NCI-H526 treated with DMSO at 0.1 percent for 48 hours (cell line): ENCODE data around the gene NSUN2.
"Not testable (repeated sequence)": the region's sequence is repeated elsewhere in the genome, so short reads cannot be mapped to it uniquely, and the experiment has no call there.

Source experiments
- DNase-seq: peaks from one replicate; lab custom pipeline; 2025; lab: John Stamatoyannopoulos, UW

The NSUN2 gene

DNA sequence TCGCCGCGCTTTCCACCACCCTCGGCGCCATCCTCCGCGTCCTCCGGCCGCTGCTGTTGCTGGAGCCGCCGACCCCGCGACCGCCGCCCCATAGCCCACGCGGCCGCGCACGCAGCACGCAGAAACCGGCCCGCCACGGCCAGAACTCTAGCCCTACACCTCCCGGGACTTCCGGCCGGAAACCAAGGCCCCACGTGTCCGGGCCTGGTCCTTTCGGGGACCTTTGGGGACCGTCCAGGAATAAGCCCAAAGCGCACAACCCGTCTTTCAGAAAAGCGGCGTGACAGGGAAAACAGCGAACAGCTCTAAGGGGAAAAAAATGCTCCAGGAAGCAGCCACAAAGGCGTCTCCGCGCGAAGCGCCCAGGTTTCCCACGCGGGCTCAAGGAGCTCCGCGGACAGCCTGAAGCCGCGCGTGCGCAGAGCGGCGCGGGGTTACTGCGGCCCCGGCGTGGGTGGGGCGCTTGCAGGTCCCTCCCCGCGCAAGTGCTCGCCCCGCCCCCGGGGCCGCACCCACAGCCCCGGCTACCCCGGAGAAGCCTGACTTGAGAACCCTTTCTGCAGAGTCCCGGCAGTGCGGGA, at the start of gene NSUN2, which contains the start of gene SRD5A1:
Gene NSUN2 (minus strand): TSS at position 157 of the 581 bp plus-strand sequence. CDS start 65 bp downstream, at position 92.
Gene SRD5A1 (plus strand): TSS at position 553 of the 581 bp plus-strand sequence. CDS start 137 bp downstream, outside the sequence.
- peak; percentile 87 for DNase-seq

DNA sequence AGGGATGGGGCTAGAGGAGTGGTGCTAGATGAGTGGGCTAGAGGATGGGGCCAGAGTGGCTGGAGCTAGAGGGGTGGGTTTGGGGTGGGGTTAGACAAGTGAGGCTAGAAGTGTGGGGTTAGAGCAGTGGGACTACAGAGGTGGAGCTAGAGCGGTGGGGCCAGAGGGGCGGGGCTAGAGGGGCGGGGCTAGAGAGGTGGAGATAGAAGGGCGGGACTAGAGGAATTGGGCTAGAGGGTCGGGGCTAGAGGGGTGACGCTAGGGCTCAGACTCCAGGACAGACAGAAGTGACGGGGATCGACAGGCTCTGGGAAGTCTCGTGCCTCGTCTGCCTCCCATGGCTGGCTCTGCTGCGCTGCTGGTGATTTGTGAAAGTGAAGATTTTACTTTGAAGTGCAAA, 49.4 kb upstream of the NSUN2 start:
- DNase-seq: no peak

DNA sequence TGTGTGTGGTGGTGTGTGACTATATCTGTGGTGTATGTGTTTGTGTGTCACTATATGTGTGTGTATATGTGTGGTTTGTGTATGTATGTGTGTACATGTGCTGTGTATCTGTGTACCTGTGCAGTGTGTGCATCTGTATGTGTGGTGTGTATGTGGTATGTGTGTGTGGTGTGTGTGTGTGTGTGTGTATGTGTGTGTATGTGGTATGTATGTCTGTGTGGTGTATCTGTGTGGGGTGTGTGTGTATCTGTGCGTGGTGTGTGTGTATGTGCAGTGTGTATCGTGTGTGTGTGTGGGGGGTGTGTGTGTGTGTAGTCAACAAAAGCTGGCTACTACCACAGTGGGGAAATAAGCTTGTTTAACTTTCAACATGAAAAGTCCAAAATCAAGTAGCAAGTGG, 48.8 kb upstream of the NSUN2 start:
- no peak for DNase-seq

DNA sequence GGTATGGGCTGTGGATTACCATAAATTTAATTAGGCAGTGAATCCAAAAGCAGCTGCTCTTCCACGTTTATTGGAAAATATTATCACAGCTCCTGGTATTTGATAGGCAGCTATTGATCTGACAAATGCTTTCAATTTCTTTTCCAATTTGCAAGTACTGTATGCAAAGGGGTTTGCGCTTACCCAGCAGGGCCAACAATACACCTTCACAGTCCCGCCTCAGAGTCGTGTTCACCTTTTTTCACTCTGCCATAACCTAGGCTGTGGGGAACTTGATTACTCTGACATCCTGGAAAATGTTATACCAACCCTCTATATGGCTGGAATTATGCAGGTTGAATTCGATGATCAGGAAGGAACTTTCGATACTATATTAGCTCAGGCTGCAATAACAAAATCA, 48.1 kb upstream of the NSUN2 start:
- no peak for DNase-seq

DNA sequence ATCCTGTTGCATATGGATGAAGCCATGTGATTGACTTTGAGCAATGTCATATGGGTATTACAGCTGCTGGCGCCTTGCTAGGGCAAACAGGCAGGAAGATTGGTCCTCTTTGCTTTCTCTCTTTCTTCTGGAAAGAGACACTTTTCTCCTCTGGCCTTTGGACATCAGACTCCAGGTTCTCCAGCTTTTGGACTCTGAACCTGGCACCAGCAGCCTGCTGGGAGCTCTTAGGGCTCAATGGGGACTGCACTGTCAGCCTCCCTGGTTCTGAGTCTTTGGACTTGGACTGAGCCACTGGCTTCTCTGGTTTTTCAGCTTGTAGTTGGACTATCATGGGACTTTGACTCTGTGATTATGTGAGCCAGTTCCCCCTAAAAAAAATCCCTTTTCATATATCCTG, 45.5 kb upstream of the NSUN2 start:
- no peak for DNase-seq

DNA sequence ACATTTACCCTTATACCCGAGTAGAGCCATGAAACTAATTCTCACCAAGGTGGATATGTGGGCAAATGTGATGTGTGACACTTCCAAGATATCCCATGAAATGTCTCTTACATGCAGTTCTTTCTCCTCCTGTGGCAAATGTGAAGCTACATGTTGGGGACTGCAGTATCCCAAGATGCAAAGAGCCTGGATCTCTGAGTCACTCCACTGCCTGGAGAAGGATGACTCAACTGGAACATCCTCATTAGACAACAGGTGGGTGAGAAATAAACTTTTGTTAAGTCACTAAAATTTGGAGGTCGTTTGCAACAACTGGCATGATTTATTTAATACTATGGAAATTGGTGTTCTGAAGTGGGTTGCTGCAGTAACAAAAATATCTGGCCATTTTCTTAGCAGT, 43.9 kb upstream of the NSUN2 start:
- DNase-seq: no peak

DNA sequence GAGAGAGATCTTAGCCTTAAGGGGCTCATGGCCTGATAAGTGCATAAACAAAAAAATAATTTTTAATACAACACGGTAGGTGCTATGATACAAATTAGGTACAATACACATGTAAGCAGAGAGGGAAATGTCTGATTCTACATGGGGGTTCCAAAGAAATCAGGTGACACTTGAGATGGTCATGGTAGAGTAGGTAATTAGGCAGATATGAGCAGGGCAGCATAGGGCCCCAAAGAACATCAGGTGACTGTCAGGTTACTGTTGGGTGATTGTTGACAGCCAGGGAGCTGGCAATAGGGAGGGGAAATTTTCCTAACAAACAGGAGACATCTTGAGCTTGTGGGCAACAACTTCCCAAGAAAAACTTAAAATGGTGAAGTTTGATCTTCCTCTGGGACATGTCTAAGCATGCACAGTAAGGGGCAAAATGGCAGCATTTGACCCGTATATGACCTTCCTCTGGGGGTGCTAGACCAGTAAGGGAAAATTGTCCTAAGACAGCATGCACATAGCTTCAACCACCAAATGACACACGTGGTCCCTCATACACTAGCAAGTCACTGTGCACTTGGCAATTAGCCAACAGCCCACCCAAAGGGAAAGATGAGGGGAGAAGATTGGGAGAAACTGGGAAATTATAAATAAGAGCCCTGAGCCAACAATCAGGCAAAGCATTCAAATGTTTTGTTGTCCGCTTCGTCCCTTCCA, 43.1 kb upstream of the NSUN2 start:
- no peak for DNase-seq

DNA sequence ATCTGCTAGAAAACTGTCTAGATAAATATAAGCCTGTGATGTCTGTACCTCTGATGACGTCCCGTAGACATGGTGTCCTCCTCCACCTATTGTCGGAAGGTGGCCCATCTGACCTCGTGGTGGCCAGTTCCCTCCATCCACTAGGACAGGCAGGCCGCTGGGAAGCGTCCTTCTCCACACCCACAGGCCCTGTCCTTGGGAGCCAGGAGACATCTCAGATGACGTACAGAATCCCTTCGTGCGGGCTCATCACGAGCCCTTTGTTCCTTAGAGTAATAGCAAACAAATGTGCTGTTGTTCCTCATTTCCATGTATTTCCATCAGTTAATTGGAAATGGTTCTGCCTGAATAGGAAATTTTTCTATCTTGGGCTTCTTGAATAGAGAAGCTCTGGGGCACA, 42.0 kb upstream of the NSUN2 start:
- peak; percentile 78 for DNase-seq

DNA sequence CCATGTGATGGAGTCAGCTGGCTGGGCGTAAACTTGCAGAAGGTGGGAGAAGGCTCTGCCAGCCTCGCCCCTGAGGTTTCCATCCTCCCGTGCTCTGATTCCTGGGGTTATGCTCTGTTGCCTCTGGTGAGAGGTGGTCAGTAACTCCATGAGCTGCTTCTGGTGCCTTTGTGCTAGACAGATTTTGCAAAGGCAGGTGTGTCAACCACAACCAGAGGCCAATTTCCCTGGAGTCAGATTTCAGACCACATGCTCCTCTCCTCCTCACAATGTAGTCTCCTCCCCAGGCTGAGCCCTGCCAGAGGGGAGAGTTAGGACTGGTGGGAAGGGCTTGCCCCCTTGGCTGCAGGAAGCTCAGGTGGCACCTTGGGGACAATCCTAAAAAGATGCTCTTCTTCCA, 41.6 kb upstream of the NSUN2 start:
- DNase-seq: peak; percentile 97

DNA sequence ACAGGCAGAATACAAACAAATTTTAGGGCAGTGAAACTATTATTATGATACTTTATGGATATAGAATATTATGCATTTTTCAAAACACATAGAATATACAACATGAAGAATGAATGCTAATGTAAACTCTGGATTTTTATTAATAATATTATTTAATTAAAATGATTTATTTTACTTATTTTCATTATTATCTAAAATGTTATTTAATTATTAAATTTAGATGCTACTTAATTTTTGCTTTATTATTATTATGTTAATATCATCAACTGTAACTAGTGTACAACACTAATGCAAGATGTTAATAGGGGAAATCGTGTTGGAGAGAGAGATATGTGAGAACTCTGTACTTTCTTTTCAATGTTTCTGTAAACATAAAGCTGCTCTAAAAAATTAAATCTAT, 41.1 kb upstream of the NSUN2 start:
- no peak for DNase-seq

DNA sequence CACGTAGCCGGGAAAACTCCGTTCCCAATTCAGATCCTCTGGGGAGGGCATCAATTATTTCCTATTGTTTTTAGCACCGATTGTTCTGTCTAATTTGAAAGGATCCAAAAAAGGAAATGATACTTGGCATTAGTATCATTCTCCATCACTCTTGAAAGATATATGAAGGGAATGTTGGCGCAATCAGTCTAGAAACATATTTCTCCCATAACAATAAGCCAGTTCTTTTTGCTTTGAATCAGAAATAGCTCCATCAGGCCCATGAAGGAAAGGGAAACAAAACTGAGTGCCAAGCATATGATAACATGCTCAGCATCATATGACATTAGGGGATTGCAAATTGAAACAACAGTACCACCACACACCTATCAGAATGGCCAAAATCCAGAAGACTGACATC, 40.2 kb upstream of the NSUN2 start:
- no peak for DNase-seq

DNA sequence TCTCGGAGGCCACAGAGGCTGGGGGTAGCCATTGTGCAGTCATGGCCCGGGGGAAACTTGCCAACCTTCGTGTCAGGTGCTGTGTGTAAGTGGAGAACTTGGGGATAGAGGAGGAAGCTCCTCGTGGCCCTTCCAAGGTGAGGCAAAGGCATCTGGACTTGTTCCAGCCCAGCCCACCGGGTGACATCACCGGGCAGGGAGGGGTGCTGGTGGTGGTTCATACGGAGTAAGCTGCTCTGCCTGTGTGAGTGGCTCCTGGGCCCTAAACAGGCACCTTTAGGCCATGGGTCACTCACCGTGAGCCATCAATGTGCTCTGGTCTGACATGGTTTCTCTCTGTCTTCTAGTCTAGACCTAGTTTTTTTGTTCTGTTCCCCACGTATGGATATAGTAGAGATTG, 35.9 kb upstream of the NSUN2 start:
- DNase-seq: not testable (repeated sequence)

DNA sequence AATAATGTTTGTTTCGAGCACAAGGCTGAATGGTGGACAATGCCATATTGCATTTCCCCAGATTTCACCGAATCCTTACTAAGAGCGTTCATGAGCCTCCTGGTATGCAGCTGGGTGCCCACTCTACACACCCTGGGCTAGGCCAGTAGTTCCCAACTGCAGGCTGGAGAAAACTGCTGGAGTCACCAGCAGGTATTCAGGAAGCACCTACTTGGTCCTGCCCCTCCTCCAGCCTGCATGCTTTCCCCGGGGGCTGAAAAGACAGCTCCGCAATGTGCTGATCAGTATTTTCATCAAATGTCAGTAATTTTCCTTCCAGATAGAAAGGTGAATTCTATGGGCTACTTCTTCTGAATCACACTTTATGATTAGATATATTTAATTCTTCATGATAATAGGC, 34.8 kb upstream of the NSUN2 start:
- no peak for DNase-seq

DNA sequence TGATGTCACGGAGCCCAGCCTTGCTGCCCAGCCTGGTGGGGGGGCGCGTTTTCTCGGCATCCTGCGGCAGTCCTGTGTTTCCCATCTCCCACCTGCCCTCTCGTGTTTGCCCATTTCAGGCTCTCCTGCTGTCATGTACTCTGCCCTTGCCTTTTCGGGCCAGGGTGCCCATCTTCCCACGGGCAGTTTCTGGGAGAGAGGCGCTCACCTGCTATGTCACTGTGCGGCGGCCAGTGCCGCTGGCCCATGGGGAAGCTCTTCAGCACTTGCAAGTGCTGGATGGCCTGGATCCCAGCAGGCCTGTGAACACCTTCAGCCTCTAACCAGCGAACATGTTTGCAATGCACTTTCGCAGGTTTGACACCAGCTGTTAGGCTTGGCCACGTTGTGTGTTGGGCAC, 33.9 kb upstream of the NSUN2 start:
- no peak for DNase-seq

DNA sequence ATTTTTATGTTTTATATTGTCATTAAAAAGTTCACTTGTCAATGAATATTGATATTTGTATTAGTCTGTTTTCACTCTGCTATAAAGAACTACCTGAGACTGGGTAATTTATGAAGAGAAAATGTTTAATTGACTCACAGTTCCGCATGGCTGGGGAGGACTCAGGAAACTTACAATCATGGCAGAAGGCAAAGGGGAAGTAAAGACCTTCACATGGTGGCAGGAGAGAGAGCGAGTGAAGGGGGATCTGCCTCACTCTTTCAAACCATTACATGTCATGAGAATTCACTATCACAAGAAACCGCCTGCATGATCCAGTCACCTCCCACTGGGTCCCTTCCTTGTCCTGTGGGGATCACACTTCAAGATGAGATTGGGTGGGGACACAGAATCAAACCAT, 27.8 kb upstream of the NSUN2 start:
- DNase-seq: no peak

DNA sequence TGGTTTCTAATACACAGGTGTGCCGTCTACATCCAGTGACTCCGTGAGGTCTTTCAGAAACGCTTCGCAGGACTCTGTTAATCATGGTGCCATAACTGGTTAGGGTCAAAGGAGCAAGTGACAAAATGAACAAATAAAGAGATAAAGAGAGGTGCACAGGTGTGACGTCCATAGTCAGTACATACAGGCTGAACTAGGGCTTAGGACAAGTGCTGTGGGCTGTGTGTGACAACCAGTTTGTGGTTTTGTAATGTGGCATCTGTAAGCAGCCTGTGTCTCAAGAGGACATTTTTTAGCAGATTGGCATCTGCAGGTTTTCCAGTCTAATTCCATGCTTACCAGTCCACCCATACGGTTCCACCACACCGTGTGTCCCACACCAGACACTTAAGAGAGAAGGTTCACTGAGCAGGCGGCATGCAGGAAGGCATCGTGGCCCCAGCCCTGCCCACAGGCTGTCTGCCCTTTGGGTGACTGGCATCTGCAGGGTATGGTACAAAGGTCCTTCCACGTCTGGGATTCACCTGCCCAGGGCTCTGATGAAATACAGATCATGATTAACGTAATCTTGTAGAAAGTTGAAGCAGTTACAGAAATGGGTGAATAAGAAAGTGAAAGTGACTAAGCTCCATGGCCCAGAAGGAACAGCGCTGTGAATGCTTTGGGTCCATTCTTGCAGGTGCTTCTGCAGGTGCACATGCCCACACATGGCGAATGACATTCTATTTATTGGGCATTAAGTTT, 27.3 kb upstream of the NSUN2 start:
- no peak for DNase-seq

DNA sequence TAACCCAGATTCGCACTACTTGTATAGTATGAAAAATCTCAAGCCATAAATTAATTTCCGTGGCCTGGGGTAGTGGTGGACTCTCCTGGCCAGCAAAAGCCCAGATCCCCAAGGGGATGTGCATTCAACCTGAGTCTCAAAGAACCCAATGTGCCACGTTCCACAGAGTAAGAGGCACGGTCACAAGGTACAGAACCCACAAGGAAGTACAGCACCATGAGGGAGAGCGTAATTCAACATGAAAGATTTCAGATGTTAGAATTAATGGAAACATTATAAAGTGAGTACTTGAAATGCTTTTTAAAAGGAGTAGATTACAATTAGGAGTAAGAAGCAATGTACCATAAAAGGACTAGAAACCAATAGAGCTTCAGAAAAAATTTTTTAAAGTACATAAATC, 23.8 kb upstream of the NSUN2 start:
- no peak for DNase-seq

DNA sequence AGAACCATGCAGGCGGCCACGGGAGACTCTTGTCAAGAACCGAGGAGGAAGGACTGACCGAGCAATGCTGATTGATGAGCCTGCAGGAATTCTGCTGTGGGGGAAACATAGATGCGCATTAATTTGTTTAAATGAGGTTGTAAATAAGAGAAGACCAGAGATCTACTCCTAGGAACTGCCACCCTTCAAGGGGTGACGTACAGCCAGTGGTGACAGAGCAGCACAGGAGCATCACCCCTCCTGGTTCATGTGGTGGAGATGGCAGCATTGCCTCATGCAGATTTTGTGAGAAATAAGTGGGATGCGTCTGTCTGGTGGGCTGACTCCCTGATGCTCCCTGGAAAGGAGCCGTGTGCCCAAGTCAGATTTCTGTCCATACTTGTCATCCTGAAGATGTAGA, 22.6 kb upstream of the NSUN2 start:
- no peak for DNase-seq

DNA sequence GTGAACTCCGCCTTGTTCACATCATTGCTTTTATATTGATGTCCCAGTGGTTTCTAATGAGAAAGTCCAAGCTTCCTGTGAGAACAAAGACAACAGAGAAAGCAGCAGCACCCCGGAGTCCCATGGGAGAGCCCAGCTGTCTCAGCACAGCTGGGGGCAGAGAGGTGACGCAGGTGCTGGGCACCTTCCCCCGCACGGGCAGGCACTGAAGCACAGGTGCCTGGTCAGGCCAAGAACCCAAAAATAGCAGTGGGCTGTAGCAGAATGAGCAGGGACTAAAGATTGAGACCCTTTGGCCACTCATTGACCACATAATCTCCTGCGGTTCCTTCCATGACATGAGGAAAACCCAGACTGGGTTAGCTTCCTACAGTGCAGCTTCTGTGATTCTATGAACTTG, 19.2 kb upstream of the NSUN2 start:
- DNase-seq: no peak

DNA sequence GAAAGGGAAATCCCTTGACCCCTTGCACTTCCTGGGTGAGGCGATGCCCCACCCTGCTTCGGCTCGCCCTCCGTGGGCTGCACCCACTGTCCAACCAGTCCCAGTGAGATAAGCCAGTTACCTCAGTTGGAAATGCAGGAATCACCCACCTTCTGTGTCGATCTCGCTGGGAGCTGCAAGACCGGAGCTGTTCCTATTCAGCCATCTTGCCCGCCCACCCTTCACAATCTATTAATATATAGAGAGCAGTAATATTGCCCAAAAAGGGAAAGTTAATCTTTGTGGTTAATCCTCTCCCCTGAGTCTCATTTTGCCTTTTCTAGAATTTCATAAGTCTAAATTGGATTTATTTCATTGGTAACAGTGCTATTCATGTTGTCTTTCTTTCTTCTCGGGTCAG, 16.8 kb upstream of the NSUN2 start:
- no peak for DNase-seq

DNA sequence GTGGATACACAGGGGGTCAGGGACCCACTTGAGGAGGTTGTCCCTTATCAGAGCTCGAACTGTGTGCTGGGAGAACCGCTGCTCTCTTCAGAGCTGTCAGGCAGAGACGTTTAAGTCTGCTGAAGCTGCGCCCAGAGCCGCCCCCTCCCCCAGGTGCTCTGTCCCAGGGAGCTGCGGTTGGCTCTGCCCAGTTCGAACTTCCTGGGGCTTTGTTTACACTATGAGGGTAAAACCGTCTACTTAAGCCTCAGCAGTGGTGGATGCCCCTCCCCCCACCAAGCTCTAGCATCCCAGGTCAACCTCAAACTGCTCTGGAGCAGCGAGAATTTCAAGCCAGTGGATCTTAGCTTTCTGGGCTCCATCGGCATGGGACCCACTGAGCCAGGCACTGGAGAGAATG, 16.3 kb upstream of the NSUN2 start:
- DNase-seq: no peak

DNA sequence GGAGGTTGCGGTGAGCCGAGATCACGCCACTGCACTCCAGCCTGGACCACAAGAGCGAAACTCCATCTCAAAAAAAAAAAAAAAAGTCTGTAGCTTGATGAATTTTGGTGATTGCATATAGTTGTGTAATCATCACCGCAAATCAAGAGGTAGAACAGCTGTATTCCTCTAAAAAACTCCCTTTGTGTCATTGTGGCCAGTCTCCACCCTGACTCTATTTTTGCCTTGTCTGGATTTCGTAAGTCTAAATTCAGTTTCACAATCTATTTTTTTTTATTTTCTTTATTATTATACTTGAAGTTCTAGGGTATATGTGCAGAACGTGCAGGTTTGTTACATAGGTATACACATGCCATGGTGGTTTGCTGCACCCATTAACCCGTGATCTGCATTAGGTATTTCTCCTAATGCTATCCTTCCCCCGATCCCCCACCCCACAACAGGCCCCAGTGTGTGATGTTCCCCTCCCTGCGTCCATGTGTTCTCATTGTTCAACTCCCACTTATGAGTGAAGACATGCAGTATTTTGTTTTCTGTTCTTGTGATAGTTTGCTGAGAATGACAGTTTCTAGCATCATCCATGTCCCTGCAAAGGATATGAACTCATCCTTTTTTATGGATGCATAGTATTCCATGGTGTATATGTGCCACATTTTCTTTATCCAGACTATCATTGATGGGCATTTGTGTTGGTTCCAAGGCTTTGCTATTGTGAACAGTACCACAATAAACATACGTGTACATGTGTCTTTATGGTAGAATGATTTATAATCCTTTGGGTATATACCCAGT, 12.9 kb upstream of the NSUN2 start:
- not testable (repeated sequence) for DNase-seq
